Measurements from ENCODE around the gene PCDHGB3. TPM values are rescaled to one million over a fixed set of nuclear protein-coding genes. Genes with fewer than 3 reads are reported as not detected.
"Not testable (repeated sequence)": the region's sequence is repeated elsewhere in the genome, so short reads cannot be mapped to it uniquely, and the experiment has no call there.

Gene PCDHGB3
- total RNA-seq, 2 experiments from 2014 or later = 0.07 TPM; not detected in 1

DNA sequence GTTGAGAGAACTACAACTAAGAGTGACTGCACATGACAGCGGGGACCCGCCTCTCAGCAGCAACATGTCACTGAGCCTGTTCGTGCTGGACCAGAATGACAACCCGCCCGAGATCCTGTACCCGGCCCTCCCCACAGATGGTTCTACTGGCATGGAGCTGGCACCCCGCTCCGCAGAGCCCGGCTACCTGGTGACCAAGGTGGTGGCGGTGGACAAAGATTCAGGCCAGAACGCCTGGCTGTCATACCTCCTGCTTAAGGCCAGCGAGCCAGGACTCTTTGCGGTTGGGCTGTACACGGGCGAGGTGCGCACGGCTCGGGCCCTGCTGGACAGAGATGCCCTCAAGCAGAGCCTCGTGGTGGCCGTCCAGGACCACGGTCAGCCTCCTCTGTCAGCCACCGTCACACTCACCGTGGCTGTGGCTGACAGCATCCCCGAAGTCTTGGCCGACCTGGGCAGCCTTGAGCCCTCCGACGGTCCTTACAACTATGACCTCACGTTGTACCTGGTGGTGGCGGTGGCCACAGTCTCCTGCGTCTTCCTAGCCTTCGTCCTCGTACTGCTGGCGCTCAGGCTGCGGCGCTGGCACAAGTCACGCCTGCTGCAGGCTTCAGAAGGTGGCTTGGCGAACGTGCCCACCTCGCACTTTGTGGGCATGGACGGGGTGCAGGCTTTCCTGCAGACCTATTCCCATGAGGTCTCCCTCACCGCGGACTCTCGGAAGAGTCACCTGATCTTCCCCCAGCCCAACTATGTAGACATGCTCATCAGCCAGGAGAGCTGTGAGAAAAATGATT, 14.6 kb downstream of the PCDHGB3 start:
- H3K27me3 Mint-ChIP-seq (ENCODE audit: low read depth) = peaks cover 73% of the 10 kb centered on the region
- no peak overlapping the region for H3K4me3 Mint-ChIP-seq
- CTCF ChIA-PET = interaction anchor here (0.9 kb wide), 1 partner anchor 36 kb away, joined by 4 read pairs; the partner anchor contains the start of gene PCDHGA11

DNA sequence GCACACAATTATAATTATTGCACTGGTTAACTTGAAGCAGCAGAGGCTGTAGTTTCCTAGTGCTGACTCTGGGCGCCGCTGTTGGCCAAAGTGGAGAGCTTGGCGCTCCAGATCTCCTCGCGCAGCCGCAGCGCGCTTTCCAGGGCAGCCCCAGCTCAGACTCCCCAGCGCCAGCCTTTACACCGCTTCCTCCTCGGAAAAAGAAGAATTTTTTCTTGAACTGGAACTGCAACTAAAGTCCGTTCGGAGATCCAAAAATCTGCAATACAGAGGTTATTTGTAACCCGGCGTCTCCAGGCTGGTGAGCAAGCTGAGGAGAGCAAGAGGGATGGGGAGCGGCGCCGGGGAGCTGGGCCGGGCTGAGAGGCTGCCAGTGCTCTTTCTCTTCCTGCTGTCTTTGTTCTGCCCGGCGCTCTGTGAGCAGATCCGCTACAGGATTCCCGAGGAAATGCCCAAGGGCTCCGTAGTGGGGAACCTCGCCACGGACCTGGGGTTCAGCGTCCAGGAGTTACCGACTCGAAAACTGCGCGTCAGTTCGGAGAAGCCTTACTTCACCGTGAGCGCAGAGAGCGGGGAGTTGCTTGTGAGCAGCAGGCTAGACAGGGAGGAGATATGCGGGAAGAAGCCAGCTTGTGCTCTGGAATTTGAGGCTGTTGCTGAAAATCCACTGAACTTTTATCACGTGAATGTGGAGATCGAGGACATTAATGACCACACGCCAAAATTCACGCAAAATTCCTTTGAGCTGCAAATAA, 17.7 kb downstream of the PCDHGB3 start, which contains the start of gene PCDHGB4:
Gene PCDHGB4, plus strand, starts transcription at position 142 of the 755 bp plus-strand sequence. Its CDS starts 187 bp downstream, at position 329.
- CTCF ChIA-PET = interaction anchor here (0.6 to 2.4 kb wide), 7 partner anchors 10 to 91 kb away, joined by 3 to 8 read pairs (median 4); partner anchors contain the start of genes PCDHGA11, PCDHGB3 and PCDHGB5
- H3K27ac Mint-ChIP-seq; intact Hi-C loops (cut with micrococcal nuclease); H3K4me1 Mint-ChIP-seq (ENCODE audit: low read depth): not testable (repeated sequence)
- Mint-ChIP-seq H3K4me3 (peak within 1 kb of the TSS; percentile 54), H3K9me3 (peaks cover 31% of the 10 kb centered on the region), H3K36me3 (ENCODE audit: low read depth) (peaks cover 18% of the 10 kb centered on the region), H3K27me3 (ENCODE audit: low read depth) (peaks cover 75% of the 10 kb centered on the region)
- DNase-seq = peak; percentile 39

More for the DNA sequence above, 14.6 kb downstream of the PCDHGB3 start:
- Mint-ChIP-seq H3K27ac (no peak overlapping the region), H3K4me1 (ENCODE audit: low read depth) (no peaks in the 10 kb centered on the region), H3K9me3 (peaks cover 21% of the 10 kb centered on the region), H3K36me3 (ENCODE audit: low read depth) (peaks cover 10% of the 10 kb centered on the region)
- DNase-seq = no peak
- intact Hi-C loops (cut with micrococcal nuclease) = no loop called here

DNA sequence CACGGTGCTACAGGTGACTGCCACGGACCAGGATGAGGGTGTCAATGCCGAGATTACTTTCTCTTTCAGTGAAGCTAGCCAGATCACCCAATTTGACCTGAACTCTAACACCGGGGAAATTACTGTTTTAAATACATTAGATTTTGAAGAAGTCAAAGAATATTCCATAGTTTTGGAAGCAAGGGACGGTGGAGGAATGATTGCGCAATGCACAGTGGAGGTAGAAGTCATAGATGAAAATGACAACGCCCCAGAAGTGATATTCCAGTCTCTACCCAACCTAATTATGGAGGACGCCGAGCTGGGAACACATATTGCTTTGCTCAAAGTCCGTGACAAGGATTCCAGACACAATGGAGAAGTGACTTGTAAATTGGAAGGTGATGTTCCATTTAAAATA, 18.6 kb downstream of the PCDHGB3 start:
- CTCF ChIA-PET = interaction anchor here (0.6 to 2.4 kb wide), 2 partner anchors 32 to 40 kb away, joined by 3 to 6 read pairs; partner anchors contain the start of gene PCDHGA11
- H3K36me3 Mint-ChIP-seq (ENCODE audit: low read depth) = peaks cover 21% of the 10 kb centered on the region
- H3K27me3 Mint-ChIP-seq (ENCODE audit: low read depth) = peaks cover 74% of the 10 kb centered on the region
- no peaks in the 10 kb centered on the region for H3K4me1 Mint-ChIP-seq (ENCODE audit: low read depth)
- DNase-seq = no peak
- no peak overlapping the region for H3K27ac Mint-ChIP-seq
- intact Hi-C loops (cut with micrococcal nuclease) = no loop called here
- H3K4me3 Mint-ChIP-seq = no peak overlapping the region
- peaks cover 30% of the 10 kb centered on the region for H3K9me3 Mint-ChIP-seq

DNA sequence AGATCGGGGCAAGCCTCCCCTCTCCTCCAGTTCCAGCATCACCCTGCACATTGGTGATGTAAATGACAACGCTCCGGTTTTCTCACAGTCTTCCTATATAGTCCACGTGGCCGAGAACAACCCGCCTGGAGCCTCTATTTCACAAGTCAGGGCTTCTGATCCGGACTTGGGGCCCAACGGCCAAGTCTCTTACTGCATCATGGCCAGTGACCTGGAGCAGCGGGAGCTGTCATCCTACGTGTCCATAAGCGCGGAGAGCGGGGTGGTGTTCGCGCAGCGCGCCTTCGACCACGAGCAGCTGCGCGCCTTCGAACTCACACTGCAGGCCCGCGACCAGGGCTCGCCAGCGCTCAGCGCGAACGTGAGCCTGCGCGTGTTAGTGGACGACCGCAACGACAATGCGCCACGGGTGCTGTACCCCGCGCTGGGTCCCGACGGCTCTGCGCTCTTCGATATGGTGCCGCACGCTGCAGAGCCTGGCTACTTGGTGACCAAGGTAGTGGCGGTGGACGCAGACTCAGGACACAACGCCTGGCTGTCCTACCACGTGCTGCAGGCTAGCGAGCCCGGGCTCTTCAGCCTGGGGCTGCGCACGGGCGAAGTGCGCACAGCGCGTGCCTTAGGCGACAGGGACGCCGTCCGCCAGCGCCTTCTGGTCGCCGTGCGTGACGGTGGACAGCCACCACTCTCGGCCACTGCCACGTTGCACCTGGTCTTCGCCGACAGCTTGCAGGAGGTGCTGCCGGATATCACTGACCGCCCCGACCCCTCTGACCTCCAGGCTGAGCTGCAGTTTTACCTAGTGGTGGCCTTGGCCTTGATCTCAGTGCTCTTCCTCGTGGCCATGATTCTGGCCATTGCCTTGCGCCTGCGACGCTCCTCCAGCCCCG, 19.4 kb downstream of the PCDHGB3 start:
- CTCF ChIA-PET = interaction anchor here (0.6 to 2.4 kb wide), 6 partner anchors 17 to 203 kb away, joined by 3 to 6 read pairs (median 4); partner anchors contain the start of genes PCDHB9, PCDHGA11 and PCDHGC3
- Mint-ChIP-seq H3K36me3 (ENCODE audit: low read depth) (peaks cover 22% of the 10 kb centered on the region), H3K9me3 (peaks cover 29% of the 10 kb centered on the region), H3K27me3 (ENCODE audit: low read depth) (peaks cover 74% of the 10 kb centered on the region), H3K4me1 (ENCODE audit: low read depth) (no peaks in the 10 kb centered on the region), H3K4me3 (no peak overlapping the region), H3K27ac (no peak overlapping the region)
- intact Hi-C loops (cut with micrococcal nuclease) = no loop called here
- no peak for DNase-seq

DNA sequence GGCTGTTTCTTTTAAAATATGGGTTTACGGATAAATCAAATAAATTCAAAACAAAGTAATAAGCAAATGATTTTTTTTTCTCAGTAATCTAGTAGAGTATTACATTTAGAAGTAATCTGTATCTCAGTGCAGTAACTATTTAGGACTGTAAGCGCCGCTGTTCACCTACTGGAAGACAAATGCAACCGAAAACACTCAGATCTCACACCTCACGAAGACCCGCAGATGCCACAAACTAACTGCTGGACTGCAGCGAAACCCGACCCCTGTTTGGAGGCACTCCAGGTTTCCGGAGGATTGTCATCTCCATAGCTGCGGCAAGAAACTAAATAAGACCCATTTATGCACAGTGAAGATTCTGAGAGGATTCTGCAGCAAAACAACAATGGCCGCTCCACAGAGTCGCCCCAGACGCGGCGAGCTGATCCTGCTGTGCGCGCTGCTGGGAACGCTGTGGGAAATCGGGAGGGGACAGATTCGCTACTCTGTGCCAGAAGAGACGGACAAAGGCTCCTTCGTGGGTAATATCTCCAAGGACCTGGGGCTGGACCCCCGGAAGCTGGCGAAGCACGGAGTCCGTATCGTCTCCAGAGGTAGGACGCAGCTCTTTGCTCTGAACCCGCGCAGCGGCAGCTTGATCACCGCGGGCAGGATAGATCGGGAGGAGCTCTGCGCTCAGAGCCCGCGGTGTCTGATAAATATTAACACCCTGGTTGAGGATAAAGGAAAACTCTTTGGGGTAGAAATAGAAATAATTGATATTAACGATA, 22.6 kb downstream of the PCDHGB3 start, which contains the start of gene PCDHGA8:
Gene PCDHGA8, plus strand, starts transcription at position 205 of the 770 bp plus-strand sequence. Its CDS starts 181 bp downstream, at position 386.
- no peak within 1 kb of the TSS for H3K27ac Mint-ChIP-seq
- H3K36me3 Mint-ChIP-seq (ENCODE audit: low read depth) = peaks cover 19% of the 10 kb centered on the region
- H3K9me3 Mint-ChIP-seq = peaks cover 23% of the 10 kb centered on the region
- no peaks in the 10 kb centered on the region for H3K4me1 Mint-ChIP-seq (ENCODE audit: low read depth)
- peaks cover 62% of the 10 kb centered on the region for H3K27me3 Mint-ChIP-seq (ENCODE audit: low read depth)
- intact Hi-C loops (cut with micrococcal nuclease) = no loop called here
- DNase-seq = no peak
- CTCF ChIA-PET = interaction anchor here (1.1 to 2.0 kb wide), 3 partner anchors 28 to 165 kb away, joined by 3 to 6 read pairs (median 4); partner anchors contain the start of gene PCDHGA11
- no peak within 1 kb of the TSS for H3K4me3 Mint-ChIP-seq

DNA sequence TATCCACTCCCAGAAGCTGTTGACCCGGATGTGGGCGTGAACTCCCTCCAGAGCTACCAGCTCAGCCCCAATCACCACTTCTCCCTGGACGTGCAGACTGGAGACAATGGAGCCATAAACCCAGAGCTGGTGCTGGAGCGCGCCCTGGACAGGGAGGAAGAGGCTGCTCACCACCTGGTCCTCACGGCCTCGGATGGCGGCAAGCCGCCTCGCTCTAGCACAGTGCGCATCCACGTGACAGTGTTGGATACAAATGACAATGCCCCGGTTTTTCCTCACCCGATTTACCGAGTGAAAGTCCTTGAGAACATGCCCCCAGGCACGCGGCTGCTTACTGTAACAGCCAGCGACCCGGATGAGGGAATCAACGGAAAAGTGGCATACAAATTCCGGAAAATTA, 23.2 kb downstream of the PCDHGB3 start:
- H3K27me3 Mint-ChIP-seq (ENCODE audit: low read depth) = peaks cover 60% of the 10 kb centered on the region
- H3K9me3 Mint-ChIP-seq = peaks cover 23% of the 10 kb centered on the region
- DNase-seq = no peak
- H3K4me3 Mint-ChIP-seq = no peak overlapping the region
- H3K36me3 Mint-ChIP-seq (ENCODE audit: low read depth) = peaks cover 19% of the 10 kb centered on the region
- intact Hi-C loops (cut with micrococcal nuclease) = no loop called here
- CTCF ChIA-PET = interaction anchor here (1.1 to 2.0 kb wide), 3 partner anchors 28 to 165 kb away, joined by 3 to 6 read pairs (median 4); partner anchors contain the start of gene PCDHGA11
- no peak overlapping the region for H3K27ac Mint-ChIP-seq
- H3K4me1 Mint-ChIP-seq (ENCODE audit: low read depth) = no peaks in the 10 kb centered on the region

DNA sequence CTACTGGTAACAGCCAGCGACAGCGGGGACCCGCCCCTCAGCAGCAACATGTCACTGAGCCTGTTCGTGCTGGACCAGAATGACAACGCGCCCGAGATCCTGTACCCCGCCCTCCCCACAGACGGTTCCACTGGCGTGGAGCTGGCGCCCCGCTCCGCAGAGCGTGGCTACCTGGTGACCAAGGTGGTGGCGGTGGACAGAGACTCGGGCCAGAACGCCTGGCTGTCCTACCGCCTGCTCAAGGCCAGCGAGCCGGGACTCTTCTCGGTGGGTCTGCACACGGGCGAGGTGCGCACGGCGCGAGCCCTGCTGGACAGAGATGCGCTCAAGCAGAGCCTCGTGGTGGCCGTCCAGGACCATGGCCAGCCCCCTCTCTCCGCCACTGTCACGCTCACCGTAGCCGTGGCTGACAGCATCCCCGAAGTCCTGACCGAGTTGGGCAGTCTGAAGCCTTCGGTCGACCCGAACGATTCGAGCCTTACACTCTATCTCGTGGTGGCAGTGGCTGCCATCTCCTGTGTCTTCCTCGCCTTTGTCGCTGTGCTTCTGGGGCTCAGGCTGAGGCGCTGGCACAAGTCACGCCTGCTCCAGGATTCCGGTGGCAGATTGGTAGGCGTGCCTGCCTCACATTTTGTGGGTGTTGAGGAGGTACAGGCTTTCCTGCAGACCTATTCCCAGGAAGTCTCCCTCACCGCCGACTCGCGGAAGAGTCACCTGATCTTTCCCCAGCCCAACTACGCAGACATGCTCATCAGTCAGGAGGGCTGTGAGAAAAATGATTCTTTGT, 24.6 kb downstream of the PCDHGB3 start:
- intact Hi-C loops (cut with micrococcal nuclease) = not testable (repeated sequence)
- CTCF ChIA-PET = interaction anchor here (2.2 kb wide), 1 partner anchor 30 kb away, joined by 6 read pairs; the partner anchor contains the start of gene PCDHGA5

DNA sequence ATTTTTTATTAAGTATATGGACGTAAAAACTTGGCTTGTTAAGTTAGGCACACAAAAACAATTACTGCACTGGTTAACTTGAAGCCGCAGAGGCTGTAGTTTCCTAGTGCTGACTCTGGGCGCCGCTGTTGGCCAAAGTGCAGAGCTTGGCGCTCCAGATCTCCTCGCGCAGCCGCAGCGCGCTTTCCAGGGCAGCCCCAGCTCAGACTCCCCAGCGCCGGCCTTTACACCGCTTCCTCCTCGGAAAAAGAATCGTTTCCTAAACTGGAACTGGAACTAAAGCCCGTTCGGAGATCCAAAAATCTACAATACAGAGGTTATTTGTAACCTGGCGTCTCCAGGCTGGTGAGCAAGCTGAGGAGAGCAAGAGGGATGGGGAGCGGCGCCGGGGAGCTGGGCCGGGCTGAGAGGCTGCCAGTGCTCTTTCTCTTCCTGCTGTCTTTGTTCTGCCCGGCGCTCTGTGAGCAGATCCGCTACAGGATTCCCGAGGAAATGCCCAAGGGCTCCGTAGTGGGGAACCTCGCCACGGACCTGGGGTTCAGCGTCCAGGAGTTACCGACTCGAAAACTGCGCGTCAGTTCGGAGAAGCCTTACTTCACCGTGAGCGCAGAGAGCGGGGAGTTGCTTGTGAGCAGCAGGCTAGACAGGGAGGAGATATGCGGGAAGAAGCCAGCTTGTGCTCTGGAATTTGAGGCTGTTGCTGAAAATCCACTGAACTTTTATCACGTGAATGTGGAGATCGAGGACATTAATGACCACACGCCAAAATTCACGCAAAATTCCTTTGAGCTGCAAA, 27.9 kb downstream of the PCDHGB3 start, which contains the start of gene PCDHGB5:
Gene PCDHGB5, plus strand, starts transcription at position 192 of the 796 bp plus-strand sequence. Its CDS starts 181 bp downstream, at position 373.
- H3K27ac Mint-ChIP-seq = not testable (repeated sequence)

More for the DNA sequence above, 24.6 kb downstream of the PCDHGB3 start:
- not testable (repeated sequence) for H3K4me3 Mint-ChIP-seq; DNase-seq; H3K4me1 Mint-ChIP-seq (ENCODE audit: low read depth)
- peak overlapping the region; percentile 41 for H3K27ac Mint-ChIP-seq
- H3K9me3 Mint-ChIP-seq = peaks cover 21% of the 10 kb centered on the region
- H3K27me3 Mint-ChIP-seq (ENCODE audit: low read depth) = peaks cover 60% of the 10 kb centered on the region
- peaks cover 20% of the 10 kb centered on the region for H3K36me3 Mint-ChIP-seq (ENCODE audit: low read depth)

DNA sequence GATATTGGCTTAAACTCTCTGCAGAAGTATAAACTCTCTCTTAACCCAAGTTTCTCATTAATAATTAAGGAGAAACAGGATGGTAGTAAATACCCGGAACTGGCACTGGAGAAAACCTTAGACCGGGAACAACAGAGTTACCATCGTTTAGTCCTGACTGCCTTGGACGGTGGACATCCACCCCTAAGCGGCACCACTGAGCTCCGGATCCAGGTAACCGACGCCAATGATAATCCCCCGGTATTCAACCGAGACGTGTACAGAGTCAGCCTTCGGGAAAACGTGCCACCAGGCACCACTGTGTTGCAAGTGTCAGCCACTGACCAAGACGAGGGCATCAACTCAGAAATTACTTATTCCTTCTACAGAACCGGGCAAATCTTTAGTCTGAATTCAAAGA, 28.6 kb downstream of the PCDHGB3 start:
- intact Hi-C loops (cut with micrococcal nuclease) = no loop called here
- Mint-ChIP-seq H3K27me3 (ENCODE audit: low read depth) (peaks cover 58% of the 10 kb centered on the region), H3K4me1 (ENCODE audit: low read depth) (peaks cover 5% of the 10 kb centered on the region), H3K27ac (no peak overlapping the region), H3K9me3 (peaks cover 22% of the 10 kb centered on the region), H3K4me3 (no peak overlapping the region), H3K36me3 (ENCODE audit: low read depth) (peaks cover 9% of the 10 kb centered on the region)
- DNase-seq = no peak
- CTCF ChIA-PET = interaction anchor here (1.8 to 1.9 kb wide), 3 partner anchors 14 to 114 kb away, joined by 7 to 9 read pairs (median 9); partner anchors contain the start of genes PCDHGA10 and PCDHGA12

More for the DNA sequence above, 27.9 kb downstream of the PCDHGB3 start, which contains the start of gene PCDHGB5:
- Mint-ChIP-seq H3K9me3 (peaks cover 18% of the 10 kb centered on the region), H3K36me3 (ENCODE audit: low read depth) (peaks cover 14% of the 10 kb centered on the region), H3K4me3 (peak within 1 kb of the TSS; percentile 50), H3K27me3 (ENCODE audit: low read depth) (peaks cover 56% of the 10 kb centered on the region)
- intact Hi-C loops (cut with micrococcal nuclease); H3K4me1 Mint-ChIP-seq (ENCODE audit: low read depth): not testable (repeated sequence)
- CTCF ChIA-PET = interaction anchor here (0.7 to 1.9 kb wide), 10 partner anchors 11 to 160 kb away, joined by 3 to 9 read pairs (median 4); partner anchors contain the start of genes PCDHGA10, PCDHGA11, PCDHGA12 and PCDHGB4
- DNase-seq = peak; percentile 51
